Ureter (tissue), 1 donor: ENCODE results near the gene DDRGK1. TPM values are rescaled to one million over a fixed set of nuclear protein-coding genes. Genes with fewer than 3 reads are reported as not detected.
"Not testable (repeated sequence)": the region's sequence is repeated elsewhere in the genome, so short reads cannot be mapped to it uniquely, and the experiment has no call there.

Experiments
- DNase-seq: peaks from one replicate; pipeline ENCODE4 v3.0.0-alpha.2; 2020; ENCODE audit warnings: low spot score
- total RNA-seq: library from RNA; stranded (reverse); gene quantifications from one replicate; pipeline ENCODE4 v1.2.4, GENCODE V29; 2023
- donor health status: DM: yes; HTN: yes; CAD: no.

Gene DDRGK1
- total RNA-seq, 1 donor from 2014 or later = 62.9 TPM

DNA sequence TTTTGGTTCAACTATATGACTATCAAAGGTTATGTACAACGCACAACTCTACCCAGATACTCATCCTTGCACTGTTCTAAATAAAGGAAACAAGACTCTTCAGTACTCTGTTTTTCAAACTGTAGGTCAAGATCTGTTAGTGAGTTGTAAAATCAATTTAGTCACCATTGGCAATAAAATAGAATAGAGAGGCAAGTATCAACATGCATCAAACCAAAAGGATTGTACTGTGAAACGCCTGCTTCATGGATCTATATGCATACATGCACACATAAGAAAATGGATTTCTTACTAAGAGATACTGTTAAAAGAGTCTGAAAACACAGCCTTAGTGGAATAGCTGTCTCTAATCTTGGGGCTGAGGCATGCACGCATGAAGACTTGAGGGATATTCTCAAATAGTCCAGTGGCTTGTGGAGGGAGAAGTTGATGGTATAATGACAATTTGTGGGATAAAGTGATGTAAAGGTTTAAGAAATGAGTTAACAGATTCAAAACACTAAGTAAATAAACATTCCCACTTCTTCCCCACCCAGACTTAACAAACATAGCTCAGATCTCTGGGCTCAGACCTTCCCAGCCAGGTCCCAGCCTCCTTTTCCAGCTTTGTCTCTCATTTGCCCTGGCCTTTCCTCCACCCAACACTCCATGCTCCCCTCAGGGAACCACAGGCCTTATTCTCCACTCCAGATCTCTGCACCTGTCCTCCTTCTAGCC is 20.4 kb downstream of the DDRGK1 start:
- no peak for DNase-seq

- DNase-seq = not testable (repeated sequence)
Observed at GRCh38 chr20:3182429-3182828, 22.1 kb downstream of the DDRGK1 start.

GRCh38 chr20:3181270-3181669 is 23.2 kb downstream of the DDRGK1 start:
- DNase-seq = no peak

DNA sequence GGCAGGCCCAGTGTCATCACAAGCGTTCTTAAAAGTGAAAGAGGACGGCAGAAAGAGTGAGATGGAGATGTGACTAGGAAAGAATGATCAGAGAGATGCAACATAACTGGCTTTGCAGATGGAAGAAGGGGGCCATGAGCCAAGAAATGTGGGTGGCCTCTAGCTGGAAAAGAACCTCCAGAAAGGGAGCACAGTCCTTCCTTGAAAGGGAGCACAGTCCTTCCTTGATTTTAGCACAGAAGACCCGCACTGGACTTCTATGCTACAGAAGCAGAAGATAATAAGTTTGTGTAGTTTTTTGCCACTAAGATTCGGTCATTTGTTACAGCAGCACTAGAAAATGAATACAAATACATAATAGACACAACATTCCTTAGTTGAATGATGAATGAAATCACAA is 24.2 kb downstream of the DDRGK1 start:
- DNase-seq = no peak

GRCh38 chr20:3177746-3178485 is 26.6 kb downstream of the DDRGK1 start:
- DNase-seq = no peak

GRCh38 chr20:3175270-3175669 is 29.2 kb downstream of the DDRGK1 start:
- DNase-seq = no peak

DNA sequence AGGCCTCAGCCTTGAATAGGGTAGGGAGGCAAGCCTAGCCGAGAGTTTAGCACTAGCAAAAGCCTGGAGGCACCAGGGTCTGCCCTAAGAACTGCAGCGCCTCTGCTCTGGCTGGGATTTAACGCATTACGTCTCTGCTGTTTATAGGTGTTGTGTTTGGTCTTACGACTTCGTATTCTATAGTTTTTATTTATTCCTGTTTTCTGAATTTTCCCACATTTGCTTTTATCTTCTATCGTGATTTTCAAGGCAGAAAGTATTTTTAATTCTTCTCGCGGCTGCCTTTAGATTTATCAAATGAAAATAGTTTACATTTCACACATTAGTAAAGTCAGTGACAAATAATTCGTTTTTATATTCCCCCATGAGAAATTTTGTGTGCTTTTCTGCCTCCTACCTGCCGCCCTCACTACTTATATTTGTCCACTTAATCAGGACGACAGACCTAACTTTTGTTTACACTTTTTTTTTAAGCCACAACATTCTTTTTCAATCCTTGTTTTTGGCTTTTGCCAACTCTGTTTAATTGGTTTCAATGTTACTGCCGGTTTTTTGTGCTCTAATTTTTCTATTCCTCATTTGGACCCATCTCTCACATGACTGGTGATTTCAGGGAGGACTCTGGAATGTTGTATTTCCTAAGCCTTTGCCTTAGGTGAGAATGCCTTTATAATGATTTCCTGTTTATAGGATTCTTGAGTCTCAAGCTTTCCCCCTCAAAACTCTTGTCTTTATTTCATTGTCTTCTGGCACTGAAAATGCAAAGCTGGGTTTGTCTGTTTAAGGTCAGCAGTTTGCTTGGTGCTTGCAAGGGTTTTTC is 29.8 kb downstream of the DDRGK1 start:
- DNase-seq = no peak

GRCh38 chr20:3173610-3174441 is 30.7 kb downstream of the DDRGK1 start:
- peak; percentile 88 for DNase-seq

- DNase-seq = peak; percentile 76
Observed at GRCh38 chr20:3172933-3173609, 31.4 kb downstream of the DDRGK1 start, which contains the start of gene LZTS3. Gene LZTS3, minus strand, starts transcription at chr20:3173549. Its CDS starts 6,386 bp downstream, at chr20:3167163.

DNA sequence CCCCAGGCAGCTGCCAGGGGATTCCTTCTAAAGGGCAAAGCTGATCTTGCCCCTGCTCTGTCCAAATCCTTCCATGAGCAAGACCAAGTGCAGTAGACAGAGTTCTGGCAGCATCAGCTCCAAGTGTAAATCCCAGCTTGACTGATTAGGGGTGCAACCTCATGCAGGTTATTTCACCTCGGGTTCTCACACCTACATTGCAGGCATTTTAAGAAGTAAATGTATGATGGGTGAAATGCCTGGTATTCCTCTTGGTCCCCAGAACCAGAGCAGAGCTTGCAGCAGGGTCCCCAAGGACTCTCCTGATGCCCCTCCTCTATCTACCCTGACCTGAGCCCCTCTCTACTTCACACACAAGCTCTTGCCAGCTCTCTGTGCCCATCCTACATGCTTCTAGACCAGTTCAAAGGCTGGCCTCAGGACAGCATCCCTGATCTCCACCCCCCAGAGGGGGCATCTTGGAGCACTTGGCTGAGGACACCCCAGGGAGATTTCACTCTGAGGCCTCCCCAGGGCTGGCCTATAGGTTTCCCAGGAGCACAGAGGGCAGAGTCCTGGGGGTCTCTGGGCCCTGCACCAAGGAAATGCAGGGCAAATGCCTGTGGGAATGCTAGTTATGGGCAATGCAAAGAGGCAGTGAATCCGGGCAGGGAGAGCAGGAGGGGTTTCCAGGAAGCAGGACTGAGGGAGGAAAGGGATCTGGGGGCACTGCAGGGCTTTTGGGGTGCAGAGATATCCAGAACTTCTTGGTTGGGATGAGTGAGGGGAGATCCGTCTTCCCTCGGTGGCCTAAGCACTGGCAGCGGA is 32.2 kb downstream of the DDRGK1 start:
- no peak for DNase-seq

DNA sequence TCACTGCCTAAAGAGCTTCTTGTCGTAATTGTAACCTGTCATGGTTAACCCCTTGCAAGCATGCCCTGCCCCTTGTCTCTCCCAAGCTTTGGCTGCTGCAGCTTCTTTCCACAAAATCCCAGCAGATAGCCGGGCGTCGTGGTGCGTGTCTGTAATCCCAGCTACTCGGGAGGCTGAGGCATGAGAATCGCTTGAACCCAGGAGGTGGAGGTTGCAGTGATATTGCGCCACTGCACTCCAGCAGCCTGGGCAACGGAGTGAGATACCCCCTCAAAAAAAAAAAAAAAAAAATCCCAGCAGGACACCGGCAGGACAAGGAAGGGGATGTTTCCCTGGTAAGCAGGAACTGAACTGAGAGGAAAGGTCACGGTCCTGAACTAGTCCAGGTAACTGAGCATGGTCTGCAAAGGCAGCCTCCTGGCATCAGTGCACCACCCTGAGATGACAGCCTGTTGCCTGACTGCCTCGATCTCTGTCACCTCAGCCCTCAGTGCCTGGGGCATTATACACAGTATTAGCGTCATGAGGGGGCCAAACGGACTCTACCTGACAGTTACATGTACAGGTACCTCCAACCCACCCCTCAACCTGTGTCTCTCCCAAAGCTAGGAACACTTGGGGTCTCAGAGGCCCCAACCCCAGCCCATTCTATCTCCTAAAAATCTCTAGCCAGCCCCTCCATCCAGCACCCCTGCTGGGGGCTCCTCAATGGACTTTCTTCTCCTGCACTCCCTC is 32.9 kb downstream of the DDRGK1 start:
- DNase-seq = no peak

DNA sequence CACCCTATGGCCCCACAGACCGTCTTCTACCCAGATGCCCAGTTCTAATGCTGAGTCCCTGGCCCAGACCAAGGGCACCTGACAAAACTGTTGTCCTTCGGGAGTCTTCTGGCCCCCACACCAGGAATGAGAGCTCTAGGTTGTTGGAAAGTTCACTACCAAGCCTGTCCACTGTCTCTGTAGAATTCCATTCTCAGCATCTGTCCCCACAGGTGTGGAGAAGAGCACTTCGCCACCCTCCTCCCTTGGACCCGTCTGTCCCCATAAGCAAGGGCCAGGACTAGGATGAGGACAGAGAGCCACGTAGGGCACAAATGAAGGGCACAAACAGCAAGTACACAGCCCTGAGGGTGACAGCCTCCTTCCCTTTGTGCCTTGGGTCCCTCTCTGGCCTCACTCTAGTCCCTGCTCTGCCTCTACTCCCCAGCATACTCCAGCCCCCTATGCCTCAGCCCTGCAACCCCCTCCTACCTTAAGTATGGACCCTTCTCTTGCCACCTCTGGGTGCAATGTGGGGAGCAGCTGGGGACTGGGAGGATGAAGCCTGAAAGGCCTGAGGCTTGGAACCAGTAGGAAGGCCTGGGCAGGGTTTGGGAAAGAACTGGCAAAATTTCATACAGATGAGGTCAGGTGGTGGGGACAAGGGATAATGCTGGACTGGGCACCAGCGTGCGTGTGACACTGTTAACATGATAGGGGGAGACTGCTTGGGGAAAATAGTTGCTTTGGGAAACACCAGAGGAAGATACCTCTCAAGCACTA is 35.5 kb downstream of the DDRGK1 start:
- DNase-seq = no peak

DNA sequence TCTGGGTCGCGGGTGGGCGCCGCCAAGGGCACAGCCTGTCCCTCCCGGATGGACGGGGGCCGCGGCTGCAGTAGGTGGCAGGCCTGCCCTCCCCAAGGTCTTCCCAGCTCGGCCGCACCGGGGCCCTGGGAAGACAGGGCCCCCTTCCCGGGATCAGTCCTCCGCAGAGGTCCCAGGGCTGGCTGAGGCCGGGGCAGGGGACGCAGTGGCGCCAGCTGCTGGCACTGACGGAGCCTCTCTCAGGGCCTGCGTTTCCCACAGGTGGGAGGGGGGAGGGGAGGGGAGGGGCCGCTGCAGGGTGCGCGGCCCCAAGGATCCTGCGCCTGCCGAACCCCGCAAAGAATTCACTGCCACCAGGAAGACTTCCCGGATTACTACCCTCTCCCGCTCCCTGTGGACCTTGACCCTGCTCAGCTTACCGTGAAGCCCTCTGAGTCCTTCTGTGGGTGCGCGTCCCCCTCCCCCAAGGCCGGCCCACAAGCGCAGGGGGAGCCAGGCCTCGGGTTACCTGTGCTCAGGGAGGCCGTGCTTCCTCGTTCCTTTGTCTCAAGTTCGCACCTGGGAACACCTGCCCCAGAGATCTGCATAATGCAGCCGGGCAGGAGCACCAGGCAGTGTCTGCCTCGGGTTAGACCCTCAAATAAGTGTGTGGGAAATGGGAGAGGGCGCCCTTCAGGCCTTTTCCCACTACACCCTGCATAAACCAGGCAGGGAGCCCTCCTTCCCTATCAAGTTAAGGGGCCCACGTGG is 36.2 kb downstream of the DDRGK1 start:
- peak; percentile 55 for DNase-seq

DNA sequence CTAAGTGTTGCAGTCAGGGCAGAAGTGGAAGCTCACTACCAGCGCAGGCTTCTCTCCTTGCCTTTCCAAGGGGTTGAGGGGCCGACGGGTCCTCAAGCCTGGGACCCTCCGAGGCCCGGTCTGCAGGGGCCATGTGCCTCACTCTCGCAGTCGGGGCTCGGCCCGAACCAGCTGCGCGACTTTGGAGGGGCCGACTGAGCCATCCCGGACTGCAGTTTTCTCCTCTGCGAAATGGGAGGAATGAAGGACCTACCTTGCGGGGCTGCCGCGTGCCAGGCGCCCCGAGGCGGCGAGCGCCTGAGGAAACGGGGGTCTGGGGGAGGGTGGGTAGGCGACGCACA is 36.8 kb downstream of the DDRGK1 start:
- DNase-seq = no peak

GRCh38 chr20:3166913-3167342 is 37.6 kb downstream of the DDRGK1 start:
- no peak for DNase-seq

DNA sequence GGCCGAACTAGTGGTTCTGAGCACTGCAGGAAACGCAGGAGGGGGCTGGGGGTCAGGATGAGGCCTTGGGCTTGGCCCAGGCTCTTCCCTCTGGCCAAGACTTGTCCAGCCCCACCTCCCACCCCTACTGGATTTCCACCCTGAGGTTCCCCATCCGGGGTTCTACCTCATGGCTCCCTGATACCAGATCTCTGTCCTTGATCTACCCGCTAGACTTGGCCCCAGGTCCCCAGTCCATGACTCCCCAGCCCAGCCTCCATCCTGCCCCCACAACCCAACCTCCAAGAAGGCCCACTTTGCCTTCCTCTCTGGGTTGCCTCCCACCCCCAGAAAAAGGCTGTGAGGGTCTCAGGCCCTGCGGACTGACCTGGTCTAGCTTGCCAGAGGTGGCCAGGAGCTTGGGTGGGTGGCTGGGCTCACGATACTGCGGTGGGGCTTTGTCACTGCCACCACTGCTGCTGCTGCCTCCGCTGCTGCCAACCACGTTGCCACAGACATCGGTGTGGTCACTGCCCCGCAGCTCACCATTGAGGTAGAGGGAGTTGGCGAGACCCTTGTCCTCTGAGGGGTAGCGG is 38.1 kb downstream of the DDRGK1 start:
- DNase-seq = no peak
